ENCODE measurements around the gene CLEC18B.
"Not testable (repeated sequence)": the region's sequence is repeated elsewhere in the genome, so short reads cannot be mapped to it uniquely, and the experiment has no call there.

Gene CLEC18B

GRCh38 chr16:74404148-74404933 lies 16.9 kb downstream of the CLEC18B start:
- DNase-seq, result not testable (repeated sequence)

DNA sequence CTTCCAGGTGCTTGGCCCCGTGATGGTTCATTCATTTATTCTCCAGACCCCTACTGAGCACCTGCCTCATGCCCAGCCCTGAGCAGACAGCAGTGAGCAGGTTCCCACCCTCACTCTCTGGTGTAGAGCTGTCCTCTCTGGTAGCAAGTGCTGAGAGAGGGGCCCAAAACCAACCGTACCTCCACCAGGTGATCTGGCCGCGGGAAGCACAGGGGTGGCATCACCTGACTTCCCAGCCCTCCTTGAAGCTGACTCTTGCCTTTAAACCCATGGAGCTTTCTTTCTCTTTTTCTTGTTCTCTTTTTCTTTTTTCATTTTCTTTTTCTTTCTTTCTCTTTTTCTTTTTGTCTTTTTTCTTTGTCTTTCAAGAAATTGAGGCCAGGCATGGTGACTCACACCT lies 21.0 kb downstream of the CLEC18B start:
- not testable (repeated sequence) for DNase-seq

GRCh38 chr16:74398212-74398895 lies 22.9 kb downstream of the CLEC18B start:
- DNase-seq, result not testable (repeated sequence)

DNA sequence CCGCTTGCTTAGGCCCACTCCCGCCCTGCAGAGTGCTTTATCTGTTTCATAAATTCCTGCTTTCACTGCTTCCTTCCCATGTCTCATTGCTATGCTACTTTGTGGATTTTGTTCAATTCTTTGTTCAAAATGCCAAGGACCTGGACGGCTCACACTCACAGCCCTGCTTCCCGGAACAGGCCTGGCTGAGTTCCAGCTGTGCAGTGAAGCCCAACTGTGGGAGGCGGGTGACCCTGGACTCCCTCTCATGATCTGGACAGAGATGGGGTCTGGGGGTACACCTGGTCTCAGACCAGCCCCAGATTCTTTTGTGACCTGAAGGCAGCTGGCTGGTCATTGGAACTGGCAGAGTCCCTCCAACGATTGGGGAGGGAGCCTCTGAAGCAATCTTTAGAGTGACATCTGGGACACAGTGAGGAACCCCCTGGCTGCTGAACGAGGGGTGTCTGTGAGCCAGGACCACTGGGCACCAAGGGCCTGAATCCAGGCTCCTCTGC lies 24.7 kb downstream of the CLEC18B start:
- not testable (repeated sequence) for DNase-seq

GRCh38 chr16:74394604-74395003 lies 26.7 kb downstream of the CLEC18B start:
- not testable (repeated sequence) for DNase-seq

DNA sequence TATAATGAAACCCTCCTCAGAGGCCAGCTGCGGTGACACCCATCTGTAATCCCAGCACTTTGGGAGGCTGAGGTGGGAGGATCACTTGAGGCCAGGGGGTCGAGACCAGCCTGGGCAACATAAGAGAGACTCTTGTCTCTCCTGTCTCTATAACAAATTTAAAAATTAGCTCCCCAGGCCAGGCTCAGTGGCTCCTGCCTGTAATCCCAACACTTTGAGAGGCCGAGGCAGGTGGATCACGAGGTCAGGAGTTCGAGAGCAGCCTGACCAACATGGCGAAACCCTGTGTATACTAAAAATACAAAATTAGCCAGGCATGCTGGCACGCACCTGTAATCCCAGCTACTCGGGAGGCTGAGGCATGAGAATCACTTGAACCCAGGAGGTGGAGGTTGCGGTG lies 27.1 kb downstream of the CLEC18B start:
- DNase-seq, result not testable (repeated sequence)

DNA sequence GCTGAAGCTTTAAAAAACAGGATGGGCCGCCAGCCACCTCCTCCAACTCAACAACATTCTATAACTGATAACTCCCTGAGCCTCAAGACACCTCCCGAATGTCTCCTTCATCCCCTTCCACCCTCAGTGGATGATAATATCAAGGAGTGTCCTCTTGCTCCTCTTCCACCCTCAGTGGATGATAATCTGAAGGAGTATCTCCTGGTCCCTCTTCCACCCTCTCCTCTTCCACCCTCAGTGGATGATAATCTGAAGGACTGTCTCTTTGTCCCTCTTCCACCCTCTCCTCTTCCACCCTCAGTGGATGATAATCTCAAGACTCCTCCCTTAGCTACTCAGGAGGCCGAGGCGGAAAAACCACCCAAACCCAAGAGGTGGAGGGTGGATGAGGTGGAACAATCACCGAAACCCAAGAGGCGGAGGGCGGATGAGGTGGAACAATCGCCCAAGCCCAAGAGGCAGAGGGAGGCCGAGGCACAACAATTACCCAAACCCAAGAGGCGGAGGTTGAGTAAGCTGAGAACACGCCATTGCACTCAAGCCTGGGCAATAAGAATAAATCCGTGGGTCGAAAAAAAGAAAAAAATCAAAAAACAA lies 29.7 kb downstream of the CLEC18B start:
- DNase-seq, result not testable (repeated sequence)

- DNase-seq, result not testable (repeated sequence)
Measured at GRCh38 chr16:74382339-74383034, 38.8 kb downstream of the CLEC18B start.

DNA sequence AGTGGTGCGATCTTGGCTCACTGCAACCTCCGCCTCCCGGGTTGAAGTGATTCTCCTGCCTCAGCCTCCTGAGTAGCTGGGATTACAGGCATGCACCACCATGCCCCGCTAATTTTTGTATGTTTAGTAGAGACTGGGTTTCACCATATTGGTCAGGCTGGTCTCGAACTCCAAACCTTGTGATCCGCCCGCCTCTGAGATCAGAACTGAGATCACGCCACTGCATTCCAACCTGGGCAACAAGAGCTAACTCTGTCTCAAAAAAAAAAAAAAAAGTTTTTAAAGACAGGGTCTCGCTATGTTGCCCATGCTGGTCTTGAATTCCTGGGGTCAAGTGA lies 47.5 kb downstream of the CLEC18B start:
- not testable (repeated sequence) for DNase-seq

DNA sequence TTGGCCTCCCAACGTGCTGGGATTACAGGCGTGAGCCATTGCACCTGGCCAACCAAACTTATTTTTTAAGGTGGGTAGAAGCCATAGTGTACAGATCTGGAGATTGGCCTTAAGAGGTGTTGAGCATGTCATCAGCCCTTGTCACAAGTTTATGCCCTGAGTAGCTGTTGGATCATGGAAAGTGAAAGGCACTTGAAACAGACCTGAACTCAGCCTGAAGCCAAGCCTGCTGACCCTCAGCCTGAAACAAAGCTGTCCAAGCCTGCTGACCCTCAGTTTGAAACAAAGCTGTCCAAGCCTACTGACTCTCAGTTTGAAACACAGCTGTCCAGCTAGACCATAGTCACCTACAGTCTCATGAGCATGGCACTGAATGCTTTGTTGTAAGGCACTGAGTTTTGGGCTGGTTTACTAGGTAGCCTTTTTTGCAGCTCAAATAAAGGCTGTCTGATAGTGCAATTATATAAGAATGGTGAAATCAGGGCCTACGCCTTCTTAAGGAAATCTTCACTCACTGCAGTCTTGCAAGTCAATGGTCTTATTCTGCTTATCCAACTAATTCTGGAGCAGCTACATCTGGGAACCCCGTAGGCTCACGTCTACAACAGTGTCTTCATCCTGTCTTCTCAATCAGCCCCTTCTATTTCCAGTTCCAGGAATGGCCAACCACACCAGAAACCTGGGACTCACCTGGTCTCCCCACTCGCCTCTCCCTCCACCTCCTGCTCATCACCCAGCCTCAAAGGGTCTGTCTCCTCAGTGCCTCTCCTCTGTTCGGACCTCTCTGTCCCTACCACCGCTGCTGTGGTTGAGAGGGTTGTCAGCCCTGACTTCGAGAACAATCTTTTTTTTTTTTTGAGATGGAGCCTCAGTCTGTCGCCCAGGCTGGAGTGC lies 48.1 kb downstream of the CLEC18B start:
- DNase-seq, result no peak

DNA sequence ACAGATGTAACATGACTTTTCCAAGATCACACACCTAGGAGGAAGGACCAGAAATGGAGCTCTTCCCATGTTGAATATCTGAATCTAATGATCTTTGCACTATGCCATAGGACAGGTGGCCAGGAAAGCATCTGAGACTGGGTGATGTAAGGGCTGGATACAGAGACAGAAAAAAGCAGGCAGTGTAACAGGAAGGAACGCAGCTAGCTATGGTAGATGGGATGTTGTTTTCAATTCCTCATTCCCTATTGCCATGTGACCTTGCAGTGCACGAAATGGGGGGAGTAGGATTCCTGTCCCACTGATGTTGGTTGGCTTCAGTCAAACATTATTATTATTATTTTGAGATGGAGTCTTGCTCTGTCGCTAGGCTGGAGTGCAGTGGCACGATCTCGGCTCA lies 48.9 kb downstream of the CLEC18B start:
- no peak for DNase-seq

GRCh38 chr16:74370338-74371135 lies 50.7 kb downstream of the CLEC18B start:
- not testable (repeated sequence) for DNase-seq

- DNase-seq, result peak; percentile 90
Measured at GRCh38 chr16:74368002-74368911, 53.0 kb downstream of the CLEC18B start.

DNA sequence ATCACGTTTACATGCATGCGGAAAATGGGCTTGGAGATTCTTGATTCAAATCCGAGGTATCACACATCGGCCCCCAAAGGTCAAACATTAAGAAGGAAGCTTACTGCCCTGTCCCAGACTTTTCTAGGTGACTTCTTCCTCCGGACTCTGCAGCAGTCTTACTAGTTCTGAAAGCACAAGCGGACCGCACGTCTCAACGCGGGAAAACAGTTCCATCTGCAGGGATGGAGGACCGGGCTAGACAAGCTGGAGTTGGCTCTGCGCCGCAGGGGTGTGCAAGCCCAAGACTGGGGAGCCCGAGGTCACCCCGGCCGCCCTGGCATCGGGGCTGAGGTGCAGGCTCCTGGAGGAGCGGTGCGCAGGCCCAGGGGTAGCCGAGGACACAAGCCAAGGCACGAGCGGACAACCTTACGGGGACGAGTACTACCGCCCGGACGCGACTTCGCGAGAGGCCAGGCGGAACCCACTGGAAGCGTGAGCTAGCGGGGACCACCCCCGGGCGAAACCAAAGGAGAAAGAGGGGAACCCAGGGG lies 53.7 kb downstream of the CLEC18B start:
- peak; percentile 10 for DNase-seq

GRCh38 chr16:74361646-74362610 lies 59.4 kb downstream of the CLEC18B start:
- DNase-seq, result not testable (repeated sequence)

Measured in amniotic stem cell (primary cell).